Fibroblast of peridontal ligament (primary cell): ENCODE data around the gene ZNF106.

Source experiments
- DNase-seq: peaks from one replicate; pipeline ENCODE4 v3.0.0-alpha.2; 2010; ENCODE audit errors: extremely low read depth

Gene ZNF106

GRCh38 chr15:42490671-42491538 is at the start of gene ZNF106:
ZNF106 (minus strand) TSS chr15:42491141; CDS start chr15:42472289, 18,852 bp downstream.
- DNase-seq = peak; percentile 93

DNA sequence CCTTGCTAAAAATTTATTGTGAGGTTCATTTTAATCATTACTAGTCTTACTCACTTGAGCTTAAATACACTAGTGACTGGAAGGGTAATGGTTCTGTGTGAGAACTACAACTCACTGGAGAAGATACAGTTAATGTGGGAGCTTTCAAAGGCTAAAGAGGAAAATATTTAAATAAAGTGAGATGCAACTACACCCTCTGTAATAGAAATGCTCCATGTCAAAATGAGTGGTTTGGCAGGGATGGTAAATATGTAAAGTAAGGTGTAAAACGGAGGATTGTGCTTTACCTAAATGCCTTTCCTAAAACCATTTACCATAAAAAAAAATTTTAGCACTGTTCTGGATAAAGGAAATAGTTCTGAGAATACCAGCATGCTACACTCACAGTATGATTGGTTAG is 42.3 kb upstream of the ZNF106 start:
- no peak for DNase-seq

GRCh38 chr15:42528970-42529369 is 38.0 kb upstream of the ZNF106 start:
- peak; percentile 23 for DNase-seq

DNA sequence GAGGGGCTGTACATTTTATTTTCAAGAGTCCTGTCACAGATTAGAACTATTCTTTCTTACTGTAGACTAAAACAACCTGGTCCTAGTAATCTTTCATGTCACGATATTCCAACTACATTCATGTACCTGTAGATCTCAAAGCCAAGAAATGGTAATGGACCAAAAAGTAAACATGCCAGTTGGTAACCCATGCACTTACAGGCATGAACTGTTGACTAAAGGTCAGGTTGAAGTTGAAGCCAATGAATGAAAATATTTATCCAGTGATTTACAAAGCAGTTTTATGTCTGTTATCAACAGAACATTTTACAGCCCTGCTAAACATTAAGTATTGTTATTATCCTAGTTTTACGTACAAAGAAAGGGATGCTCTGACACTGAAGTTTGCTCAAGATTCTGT is 32.4 kb upstream of the ZNF106 start:
- no peak for DNase-seq

DNA sequence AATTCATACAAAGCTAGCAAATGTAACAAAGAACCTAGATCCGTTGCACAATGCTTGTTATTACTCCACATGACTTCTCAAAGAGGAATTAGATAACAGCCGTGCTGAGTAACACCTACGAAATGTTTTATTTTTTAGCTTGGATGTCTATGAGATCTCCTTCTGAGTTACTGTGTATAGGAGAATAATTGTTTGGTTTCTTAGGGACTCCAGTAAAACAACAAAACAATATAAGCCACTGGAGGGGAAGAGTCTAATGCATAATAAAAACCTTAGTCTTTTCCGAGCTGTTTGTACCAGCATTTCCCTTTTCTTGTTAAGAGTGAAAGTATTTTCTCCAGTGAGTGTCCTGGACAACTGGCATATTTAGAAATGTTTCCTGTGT is 20.1 kb upstream of the ZNF106 start:
- peak; percentile 71 for DNase-seq

GRCh38 chr15:42510258-42511006 is 19.5 kb upstream of the ZNF106 start:
- DNase-seq = no peak

DNA sequence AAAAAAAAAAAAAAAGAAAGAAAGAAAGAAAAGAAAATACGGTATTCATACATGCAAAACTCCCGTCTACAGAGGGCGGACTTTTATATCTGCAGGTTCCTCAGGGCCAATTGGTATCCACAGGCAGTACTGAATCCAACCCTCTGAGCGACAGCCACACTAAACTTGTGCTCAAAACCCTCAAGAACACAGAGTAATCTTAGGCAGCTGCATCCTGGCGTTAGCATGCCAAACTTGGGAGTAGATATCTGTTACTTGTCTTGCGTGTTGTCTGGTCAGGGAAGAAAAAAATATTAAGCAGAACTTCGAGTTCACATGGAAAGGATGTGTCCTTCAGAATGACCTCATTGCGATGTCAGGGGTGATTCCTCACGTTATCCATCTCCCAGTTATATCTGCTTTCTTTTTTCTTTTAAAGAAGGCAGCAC is 17.3 kb upstream of the ZNF106 start:
- DNase-seq = peak; percentile 50

DNA sequence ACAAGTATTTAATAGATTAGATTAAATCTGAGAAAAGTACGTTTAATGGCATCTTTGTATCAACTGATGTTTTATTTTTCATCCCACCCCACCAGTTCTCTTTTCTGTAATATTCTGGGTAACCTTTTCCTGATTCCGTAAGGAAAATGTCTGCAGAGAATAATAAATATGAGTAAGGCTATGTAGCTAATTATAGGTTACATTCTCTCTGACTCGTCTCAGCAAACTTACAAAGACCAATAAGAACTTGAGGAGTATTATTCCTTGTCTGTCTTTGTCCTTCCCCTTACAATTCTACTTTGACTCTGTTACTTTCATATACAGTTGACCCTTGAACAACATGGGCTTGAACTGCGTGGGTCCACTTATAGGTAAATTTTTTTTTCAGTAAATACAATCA is 16.6 kb upstream of the ZNF106 start:
- DNase-seq = peak; percentile 30

- DNase-seq = peak; percentile 12
Measured at GRCh38 chr15:42504631-42505030, 13.7 kb upstream of the ZNF106 start.

GRCh38 chr15:42503825-42504224 is 12.9 kb upstream of the ZNF106 start:
- no peak for DNase-seq

DNA sequence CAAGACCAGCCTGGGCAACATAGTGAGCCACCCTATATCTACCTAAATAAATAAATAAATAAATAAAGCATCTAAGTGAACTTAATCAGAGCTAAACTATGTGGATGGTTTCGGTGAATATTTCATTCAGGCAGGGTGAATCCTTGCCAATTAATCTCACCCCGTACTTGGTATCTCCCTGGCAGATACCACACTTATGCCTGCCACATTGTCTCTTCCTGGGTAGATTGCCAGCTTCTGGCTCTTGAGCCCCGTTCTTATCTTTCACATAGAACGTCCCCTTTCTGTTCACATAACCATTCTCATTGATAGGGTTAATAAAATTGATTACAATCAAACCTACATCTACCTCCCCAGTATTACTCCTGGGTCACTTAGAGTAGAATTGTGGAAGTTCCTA is 11.5 kb upstream of the ZNF106 start:
- DNase-seq = no peak

DNA sequence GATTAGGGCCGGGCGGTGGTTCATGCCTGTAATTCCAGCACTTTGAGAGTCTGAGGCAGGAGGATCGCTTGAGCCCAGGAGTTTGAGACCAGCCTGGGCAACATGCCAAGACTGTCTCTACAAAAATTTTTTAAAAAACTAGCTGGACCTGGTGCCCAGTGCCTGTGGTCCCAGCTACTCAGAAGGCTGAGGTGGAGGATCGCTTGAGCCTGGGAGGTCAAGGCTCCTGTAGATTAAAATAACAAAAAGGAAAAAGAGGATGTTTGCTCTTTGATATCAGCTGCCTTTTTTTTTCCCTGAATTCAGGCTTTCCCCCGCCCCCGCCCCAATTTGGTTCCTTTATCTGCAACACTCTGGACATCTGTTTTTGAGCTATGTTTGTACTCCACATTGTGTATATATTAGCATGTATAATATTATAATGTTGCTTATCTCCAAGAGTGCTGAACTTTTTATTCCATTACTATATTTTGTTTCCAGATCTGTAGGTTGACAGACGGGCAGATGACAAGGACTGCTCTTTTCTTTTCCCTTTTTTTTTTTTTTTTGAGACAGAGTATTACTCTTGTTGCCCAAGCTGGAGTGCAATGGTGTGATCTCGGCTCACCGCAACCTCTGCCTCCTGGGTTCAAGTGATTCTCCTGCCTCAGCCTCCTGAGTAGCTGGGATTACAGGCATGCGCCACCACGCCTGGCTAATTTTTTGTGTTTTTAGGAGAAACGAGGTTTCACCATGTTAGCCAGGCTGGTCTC is 9.1 kb upstream of the ZNF106 start:
- DNase-seq = no peak

- DNase-seq = no peak
Measured at GRCh38 chr15:42498212-42499068, 7.5 kb upstream of the ZNF106 start.

DNA sequence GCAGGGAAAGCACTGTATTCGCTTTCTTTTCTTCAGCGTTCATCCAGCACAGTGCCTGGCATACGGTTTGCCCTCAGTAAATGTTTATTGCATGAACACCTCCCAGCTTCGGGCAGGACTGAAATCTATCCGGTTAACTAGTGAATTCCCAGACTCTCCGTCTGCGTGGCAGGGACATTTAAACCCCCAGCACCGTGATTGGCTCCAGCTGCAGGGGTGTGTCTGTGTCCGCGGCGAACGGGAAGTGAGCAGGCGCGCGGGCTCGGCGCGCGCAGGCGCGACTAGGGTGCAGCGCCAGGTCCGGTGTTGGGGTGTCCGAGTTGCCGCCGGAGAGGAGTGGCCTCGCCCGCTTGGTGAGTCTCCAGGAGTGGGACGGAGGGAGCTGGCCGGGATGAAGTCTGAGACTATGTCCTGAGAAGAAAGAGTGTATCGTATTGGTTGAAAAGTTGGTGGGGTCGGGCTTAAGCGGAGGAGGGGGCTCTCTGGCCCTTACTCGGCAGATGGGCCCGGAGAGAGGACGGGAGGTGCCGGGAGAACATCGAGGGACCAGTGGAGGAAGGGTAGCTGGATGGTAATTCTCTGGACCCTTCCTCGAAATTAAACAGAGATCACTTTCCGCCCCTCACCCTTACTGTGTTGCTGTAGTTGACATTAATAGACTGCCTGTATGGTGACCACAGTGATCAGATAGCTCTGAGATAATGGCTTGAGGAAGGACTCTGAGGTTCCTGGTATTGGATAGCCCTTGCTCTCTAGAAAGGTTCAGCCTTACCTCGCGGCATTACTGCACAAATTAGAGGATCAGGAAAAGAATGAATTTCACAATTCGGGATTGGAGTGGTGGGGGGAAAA is 4.6 kb upstream of the ZNF106 start, which contains the start of gene SNAP23:
TSS of gene SNAP23 (plus strand) at position 274 of the 852 bp plus-strand sequence. CDS start 16,213 bp downstream, outside the sequence.
- peak; percentile 96 for DNase-seq

- DNase-seq = peak; percentile 78
Measured at GRCh38 chr15:42494998-42495360, 4.0 kb upstream of the ZNF106 start.

- no peak for DNase-seq
Measured at GRCh38 chr15:42493679-42494078, 2.7 kb upstream of the ZNF106 start.

- peak; percentile 70 for DNase-seq
Measured at GRCh38 chr15:42491539-42492225, 741 bp upstream of the ZNF106 start.

DNA sequence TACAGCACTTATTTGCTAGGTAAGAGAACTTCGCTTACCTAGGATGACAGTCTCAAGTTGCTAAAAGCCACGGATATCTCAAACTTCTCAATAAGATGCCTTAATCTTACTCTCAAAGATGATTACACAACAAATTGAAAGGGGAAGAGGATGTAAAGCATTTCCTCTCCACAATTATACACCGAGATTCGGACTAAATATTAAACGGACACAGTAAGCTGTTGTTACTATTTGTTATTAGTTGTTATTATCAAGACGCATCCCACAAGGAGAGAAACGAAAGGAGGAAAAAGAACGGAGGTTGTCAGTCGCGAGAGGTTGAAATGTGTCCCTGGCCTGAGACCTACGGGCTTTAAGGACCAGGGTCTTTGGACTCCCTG is 660 bp downstream of the ZNF106 start:
- DNase-seq = peak; percentile 31

GRCh38 chr15:42483677-42484076 is 7.3 kb downstream of the ZNF106 start:
- no peak for DNase-seq

DNA sequence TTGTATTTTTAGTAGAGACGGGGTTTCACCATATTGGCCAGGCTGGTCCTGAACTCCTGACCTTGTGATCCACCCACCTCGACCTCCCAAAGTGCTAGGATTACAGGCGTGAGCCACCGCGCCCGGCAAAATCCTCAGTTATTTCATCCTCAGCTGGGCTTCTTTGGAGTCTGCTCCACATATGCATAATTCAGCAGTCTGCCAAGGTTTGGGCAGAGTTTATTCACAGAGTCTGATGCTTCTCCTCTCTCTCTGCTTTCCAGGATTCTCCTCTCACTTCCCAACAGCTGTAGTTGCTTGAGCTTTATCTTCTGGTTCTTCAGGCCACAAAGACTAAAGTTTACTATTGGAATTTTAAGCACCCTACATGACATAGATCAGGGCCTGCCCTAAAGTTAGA is 8.2 kb downstream of the ZNF106 start:
- no peak for DNase-seq
